Measurements from ENCODE around the gene CD63.

Gene CD63

GRCh38 chr12:55728939-55729818, at the start of gene CD63 (continued):
- TF ChIP-seq ZNF791 (tag by site-specific recombination; IDR thresholded peaks at IDR 0.05): no peak
- TF ChIP-seq ZNF146 (tag by site-specific recombination; IDR thresholded peaks at IDR 0.05): no peak
- no peak for TF ChIP-seq ZNF354C (tag by site-specific recombination; IDR thresholded peaks at IDR 0.05; ENCODE audit: borderline replicate concordance, low read depth)
- TF ChIP-seq RBAK (tag by site-specific recombination; IDR thresholded peaks at IDR 0.05): no peak
- no peak for TF ChIP-seq ZNF433 (tag by site-specific recombination; IDR thresholded peaks at IDR 0.05; ENCODE audit: low read depth)
- no peak for TF ChIP-seq HOXD13 (CRISPR knock-in tag; IDR thresholded peaks at IDR 0.05; ENCODE audit: borderline replicate concordance)
- TF ChIP-seq ZFP37 (tag by site-specific recombination; IDR thresholded peaks at IDR 0.05): no peak; the same call in 1 of the 2 replicates
- no peak for TF ChIP-seq ZNF184 (tag by site-specific recombination; IDR thresholded peaks at IDR 0.05)
- no peak for TF ChIP-seq TRIM28 (IDR thresholded peaks at IDR 0.05; ENCODE audit: borderline replicate concordance, low read length)
- TF ChIP-seq ZNF133 (tag by site-specific recombination; IDR thresholded peaks at IDR 0.05): no peak
- no peak for TF ChIP-seq ZNF785 (tag by site-specific recombination; IDR thresholded peaks at IDR 0.05)
- TF ChIP-seq ZNF394 (tag by site-specific recombination; IDR thresholded peaks at IDR 0.05; ENCODE audit: borderline replicate concordance): peak; percentile 91
- no peak for TF ChIP-seq ZNF548 (tag by site-specific recombination; IDR thresholded peaks at IDR 0.05)
- no peak for TF ChIP-seq ZNF777 (tag by site-specific recombination; IDR thresholded peaks at IDR 0.05; ENCODE audit: borderline replicate concordance)
- TF ChIP-seq ZNF792 (tag by site-specific recombination; IDR thresholded peaks at IDR 0.05): no peak
- peak; percentile 95 for TF ChIP-seq PATZ1 (tag by site-specific recombination; IDR thresholded peaks at IDR 0.05)
- TF ChIP-seq ZNF398 (tag by site-specific recombination; IDR thresholded peaks at IDR 0.05): peak; percentile 74
- TF ChIP-seq ZNF248 (tag by site-specific recombination; IDR thresholded peaks at IDR 0.05): no peak
- peak; percentile 84 for TF ChIP-seq PRDM10 (tag by site-specific recombination; IDR thresholded peaks at IDR 0.05)
- peak; percentile 63 for TF ChIP-seq IKZF3 (tag by site-specific recombination; IDR thresholded peaks at IDR 0.05)
- no peak for TF ChIP-seq ZNF707 (tag by site-specific recombination; IDR thresholded peaks at IDR 0.05)
- peak; percentile 8; the same call in 1 of the 2 replicates for TF ChIP-seq OSR2 (tag by site-specific recombination; IDR thresholded peaks at IDR 0.05)
- TF ChIP-seq ZBTB21 (tag by site-specific recombination; IDR thresholded peaks at IDR 0.05): peak; percentile 62; the same call in 1 of the 2 replicates
- peak; percentile 75 for TF ChIP-seq ZNF335 (tag by site-specific recombination; conservative IDR thresholded peaks at IDR 0.05)
- TF ChIP-seq ZNF521 (tag by site-specific recombination; IDR thresholded peaks at IDR 0.05): no peak
- peak; percentile 67; the same call in 1 of the 2 replicates for TF ChIP-seq BCL11A (tag by site-specific recombination; IDR thresholded peaks at IDR 0.05; ENCODE audit: low read depth)
- TF ChIP-seq ZNF280C (tag by site-specific recombination; IDR thresholded peaks at IDR 0.05): no peak
- no peak for TF ChIP-seq ZNF530 (tag by site-specific recombination; IDR thresholded peaks at IDR 0.05; ENCODE audit: low read depth)
- no peak for TF ChIP-seq ZNF571 (tag by site-specific recombination; IDR thresholded peaks at IDR 0.05)
- TF ChIP-seq KLF1 (tag by site-specific recombination; IDR thresholded peaks at IDR 0.05): no peak
- peak; percentile 98 for TF ChIP-seq KLF10 (tag by site-specific recombination; IDR thresholded peaks at IDR 0.05)
- TF ChIP-seq KLF9 (tag by site-specific recombination; IDR thresholded peaks at IDR 0.05; ENCODE audit: low read depth): peak; percentile 53; the same call in 1 of the 2 replicates
